NCI-H446 treated with DMSO at 0.1 percent for 48 hours (cell line): ENCODE measurements around the gene DYNC2H1.
"Not testable (repeated sequence)": the region's sequence is repeated elsewhere in the genome, so short reads cannot be mapped to it uniquely, and the experiment has no call there.

Experiments used
- DNase-seq: peaks from one replicate; lab custom pipeline; 2025; lab: John Stamatoyannopoulos, UW

Gene DYNC2H1

DNA sequence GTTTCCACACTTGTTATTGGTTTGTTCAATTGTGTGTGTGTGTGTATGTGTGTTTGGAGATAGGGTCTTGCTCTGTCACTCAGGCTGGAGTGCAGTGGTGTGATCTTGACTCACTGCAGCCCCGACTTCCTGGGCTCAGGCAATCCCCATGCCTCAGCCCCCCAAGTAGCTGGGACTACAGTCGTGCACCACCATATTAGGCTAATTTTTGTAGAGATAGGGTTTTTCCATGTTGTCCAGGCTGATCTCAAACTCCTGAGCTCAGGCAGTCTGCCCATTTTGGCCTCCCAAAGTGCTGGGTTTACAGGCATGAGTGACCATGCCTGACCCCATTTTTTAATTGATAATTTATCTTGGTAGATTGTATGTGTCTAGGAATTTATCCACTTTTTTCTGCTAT is 263.7 kb downstream of the DYNC2H1 start:
- no peak for DNase-seq

DNA sequence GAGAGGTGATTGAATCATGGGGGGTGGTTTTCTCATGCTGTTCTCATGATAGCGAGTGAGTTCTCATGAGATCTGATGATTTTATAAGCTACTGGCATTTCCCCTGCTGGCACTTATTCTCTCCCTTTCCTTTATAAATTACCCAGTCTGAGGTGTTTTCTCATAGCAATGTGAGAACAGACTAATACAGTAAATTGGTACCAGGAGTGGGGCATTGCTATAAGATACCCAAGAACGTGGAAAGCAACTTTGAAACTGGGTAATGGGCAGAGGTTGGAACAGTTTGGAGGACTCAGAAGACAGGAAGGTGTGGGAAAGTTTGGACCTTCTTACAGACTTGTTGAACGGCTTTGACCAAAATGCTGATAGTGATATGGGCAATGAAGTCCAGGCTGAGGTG is 265.0 kb downstream of the DYNC2H1 start:
- not testable (repeated sequence) for DNase-seq

DNA sequence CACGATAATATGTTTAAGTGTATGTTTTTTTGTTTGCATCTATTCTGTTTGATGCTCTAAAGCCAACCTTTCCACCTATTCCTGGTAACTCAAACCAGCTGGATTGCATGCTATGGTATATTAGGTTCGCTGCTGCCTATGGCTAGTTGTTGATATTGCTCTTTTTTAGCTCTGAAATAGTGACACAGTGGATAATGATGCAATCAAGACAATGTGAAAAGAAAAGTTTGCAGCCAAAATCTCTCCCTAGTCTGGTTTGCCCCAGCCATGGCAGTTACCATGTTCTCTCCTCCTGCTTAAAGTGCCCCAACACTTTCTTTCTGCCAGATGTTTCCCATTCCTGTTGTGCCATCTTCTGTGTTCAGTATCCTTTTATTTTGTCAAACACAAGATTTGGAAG is 269.7 kb downstream of the DYNC2H1 start:
- no peak for DNase-seq

DNA sequence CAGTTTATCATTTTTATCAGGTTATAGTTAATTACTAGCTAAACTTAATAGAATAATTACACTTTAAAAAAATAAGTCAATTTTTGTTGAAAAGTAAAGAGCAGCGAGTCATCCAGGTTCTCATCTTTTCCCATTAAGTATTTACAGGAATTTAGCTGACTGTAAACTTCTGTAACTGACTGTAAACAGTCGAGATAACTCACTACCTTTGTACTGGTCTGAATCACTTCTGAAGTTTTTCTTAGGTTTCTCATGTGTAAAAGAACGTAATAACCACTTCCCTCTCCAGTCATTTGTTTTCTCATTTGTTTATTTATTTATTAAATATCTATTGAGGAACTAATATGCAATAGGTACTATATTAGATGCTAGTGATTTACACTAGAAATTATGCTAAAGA is 270.8 kb downstream of the DYNC2H1 start:
- no peak for DNase-seq

DNA sequence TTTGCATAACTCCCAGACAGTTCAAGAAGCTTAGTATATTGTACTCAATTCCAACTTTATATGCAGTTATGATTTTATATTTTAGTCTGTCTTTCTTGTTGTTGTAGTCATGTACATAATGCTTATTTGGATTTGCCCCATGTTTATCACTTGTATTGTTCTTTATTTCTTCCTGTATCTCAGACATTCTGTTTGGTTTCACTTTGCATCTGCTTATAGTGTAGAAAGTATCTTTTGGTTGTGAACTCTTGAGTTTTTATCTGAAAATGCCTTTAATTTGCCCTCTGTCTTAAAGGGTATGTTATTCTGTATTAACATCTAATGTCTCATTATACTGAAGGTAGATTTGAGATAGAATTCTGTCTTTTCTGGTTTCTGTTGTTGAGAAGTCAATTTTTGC is 275.4 kb downstream of the DYNC2H1 start:
- no peak for DNase-seq

DNA sequence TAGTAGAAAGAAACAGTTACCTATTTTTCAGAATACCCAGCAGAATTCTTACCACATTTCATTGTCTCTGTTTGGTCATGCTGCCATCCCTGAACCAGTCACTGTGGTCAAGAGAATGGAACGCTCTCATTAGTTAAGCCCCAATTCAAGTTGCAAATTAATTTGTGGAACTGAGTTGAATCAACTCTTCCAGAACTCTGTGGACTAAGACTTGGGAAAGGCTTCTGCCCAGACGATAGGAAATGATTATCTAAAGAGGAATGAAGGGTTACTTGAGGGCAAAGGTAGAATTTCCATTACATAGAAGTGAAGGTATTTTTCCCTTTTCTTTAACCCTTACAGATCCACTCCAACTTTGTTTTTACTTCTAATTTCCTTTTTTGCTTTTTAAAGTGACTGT is 286.4 kb downstream of the DYNC2H1 start:
- no peak for DNase-seq

DNA sequence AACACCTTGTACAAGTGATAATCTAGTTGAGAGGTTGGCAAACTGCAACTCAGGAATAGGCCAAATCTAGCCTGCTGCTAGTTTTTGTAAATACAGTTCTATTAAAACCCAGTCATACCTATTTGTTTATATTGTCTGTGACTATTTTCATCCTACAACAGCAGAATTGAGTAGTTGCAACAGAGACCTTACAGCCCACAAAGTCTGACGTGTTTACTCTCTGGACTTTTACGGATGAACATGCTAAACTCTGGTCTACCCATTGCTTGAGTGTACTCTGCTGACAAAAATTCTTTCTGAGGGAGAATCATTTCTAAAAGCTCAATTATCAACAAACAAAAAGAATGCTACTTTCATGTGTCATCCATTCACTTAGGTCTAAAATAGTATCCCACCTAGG is 287.0 kb downstream of the DYNC2H1 start:
- no peak for DNase-seq

DNA sequence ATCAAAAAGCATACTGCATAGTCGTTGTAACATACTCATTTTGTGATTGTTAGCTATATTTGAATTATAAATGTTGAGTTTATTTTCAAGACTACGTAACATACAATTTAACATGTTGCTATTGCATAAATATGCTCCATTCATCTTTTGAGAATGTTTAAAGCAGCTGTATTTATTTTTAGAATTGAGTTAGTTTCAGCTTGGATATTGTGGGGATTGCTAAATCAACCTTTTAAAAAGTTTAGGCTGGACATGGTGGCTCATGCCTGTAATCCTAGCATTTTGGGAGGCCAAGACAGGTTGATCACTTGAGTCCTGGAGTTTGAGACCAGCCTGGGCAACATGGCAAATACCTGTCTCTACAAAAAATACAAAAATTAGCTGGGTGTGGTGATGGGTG is 288.1 kb downstream of the DYNC2H1 start:
- no peak for DNase-seq

DNA sequence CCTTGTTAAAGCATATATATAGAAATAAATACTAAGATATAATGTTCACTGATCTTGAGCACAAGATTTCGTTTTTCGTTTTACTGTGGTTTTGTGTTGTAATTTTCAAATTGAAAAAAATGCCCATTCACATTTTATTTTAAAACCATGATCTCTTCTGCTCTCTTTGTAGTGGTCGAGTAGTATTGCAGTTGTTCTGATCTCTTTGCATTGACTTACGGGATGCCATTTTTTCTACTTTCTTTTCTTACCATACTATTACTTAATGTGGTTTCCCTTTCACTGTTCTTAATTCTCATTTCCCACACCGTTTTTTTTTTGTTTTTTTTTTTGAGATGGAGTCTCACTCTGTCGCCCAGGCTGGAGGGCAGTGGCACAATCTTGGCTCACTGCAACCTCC is 289.6 kb downstream of the DYNC2H1 start:
- DNase-seq: no peak

DNA sequence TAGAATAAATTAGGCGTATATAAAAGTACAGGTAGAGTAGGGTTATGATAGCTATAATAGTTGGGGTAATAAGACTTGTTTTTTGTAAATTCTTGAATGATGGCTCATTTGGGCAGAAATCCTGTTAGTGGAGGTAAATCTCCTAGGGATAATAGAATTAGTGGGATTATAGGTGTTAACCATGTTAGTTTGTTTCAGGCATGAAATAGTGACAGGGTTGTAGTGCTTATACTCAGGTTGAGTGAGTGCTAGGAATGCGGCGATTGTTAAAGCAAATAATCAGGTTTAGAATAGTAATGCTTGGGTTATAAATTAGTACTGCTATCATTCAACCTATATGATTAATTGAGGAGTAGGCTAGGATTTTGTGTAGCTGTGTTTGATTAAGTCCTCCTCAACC is 297.1 kb downstream of the DYNC2H1 start:
- no peak for DNase-seq

DNA sequence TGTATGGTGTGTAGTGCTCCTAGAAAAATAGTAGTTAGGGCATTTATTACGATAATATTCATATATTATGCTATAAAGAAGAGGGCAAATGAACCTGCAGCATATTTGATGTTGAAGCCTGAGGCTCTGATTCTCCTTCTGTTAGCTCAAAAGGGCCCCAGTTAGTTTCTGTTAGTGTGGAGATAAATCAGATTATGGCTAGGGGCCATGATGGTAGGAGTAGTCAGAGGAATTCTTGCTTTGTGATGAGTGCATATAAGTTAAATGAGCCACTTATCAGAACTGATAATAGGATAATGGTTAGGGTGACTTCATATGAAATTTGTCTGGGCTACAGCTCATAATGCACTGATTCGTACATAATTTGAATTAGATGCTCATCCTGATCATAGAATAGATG is 298.4 kb downstream of the DYNC2H1 start:
- no peak for DNase-seq

DNA sequence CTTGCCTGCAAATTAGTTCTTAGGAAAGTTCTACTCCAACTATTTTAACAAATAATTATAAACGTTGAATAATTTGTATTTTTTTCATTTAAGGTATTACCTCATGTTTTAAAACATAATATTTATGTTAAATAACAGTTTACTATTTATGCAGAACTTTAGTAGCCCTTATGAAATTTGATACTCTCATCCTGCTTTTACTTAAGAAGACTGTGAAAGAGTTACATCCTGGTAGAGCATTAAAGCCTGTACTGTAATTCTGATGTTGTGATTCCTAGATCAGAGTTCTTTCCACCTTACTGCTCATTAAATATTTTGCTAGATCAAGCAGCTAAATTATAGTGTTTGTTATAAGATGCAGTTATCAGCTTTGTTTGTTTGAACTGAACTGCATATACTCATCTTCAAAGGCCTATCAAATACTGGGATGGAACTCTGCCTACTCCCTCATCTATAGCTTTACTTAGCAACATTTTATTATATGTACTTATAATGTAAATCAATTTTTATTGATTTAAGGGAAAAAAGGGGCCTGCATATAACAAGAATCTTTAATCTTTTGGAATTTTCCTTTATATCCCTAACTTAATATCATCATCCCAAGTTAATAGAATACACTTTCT is 304.2 kb downstream of the DYNC2H1 start:
- no peak for DNase-seq

DNA sequence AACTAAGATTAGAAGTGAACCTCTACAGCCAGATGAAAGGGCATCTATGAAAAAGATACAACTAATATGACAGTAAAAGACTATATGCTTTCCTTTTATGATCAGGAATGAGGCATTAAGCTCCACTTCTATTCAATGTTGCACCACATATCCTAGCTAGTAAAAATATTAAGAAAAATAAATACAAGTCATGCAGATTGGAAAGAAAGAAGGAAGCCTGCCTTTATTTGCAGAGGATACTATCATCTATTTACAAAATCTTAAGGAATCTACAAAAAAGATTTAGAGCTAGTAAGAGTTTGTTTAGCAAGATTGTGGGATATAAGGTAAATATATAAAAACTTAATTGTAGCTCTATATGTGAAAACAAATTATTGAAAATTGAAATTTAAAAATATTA is 308.8 kb downstream of the DYNC2H1 start:
- no peak for DNase-seq

DNA sequence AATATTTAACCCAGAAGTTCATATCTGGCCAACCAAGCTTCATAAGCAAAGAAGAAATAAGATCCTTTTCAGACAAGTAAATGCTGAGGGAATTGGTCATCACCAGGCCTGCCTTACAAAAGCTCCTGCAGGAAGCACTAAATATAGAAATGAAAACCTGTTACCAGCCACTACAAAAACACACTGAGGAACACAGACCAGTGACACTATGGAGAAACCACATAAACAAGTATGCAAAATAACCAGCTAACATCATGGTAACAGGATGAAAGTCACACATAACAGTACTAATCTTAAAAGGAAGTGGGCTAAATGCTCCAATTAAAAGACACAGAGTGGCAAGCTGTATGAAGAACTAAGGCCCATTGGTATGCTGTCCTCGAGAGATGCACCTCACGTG is 311.4 kb downstream of the DYNC2H1 start:
- no peak for DNase-seq

DNA sequence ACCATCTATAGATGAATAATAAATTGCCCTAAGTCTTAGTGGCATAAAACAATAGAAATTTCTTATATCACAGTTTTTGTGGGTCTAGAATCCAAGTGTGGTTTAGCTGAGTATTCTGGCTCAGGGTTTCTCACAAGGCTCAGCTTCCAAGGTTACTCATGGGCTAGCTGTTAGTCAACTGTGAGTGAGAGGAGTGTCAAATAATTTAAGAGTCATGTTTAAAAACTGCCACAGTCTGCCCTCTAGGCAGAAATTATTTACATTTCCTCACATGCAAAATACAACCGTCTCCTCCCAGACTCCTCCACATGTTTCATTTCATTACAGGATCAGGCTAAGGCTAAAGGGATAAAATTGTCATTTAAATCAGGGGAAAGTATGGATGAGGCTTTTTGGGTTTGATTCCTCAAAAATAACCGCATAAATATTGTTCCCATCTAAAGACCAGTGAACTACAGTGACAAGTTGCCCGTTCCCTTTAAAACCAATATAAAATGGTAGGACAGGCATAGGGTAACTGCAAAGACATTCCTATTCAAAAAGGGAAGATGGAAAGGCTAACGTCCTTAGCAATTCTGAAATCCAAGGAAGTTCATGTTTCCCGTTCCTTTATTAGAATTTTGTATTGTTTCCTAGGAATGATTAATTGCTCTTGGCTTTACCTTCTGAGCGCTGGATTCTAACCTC is 324.3 kb downstream of the DYNC2H1 start:
- DNase-seq: no peak

DNA sequence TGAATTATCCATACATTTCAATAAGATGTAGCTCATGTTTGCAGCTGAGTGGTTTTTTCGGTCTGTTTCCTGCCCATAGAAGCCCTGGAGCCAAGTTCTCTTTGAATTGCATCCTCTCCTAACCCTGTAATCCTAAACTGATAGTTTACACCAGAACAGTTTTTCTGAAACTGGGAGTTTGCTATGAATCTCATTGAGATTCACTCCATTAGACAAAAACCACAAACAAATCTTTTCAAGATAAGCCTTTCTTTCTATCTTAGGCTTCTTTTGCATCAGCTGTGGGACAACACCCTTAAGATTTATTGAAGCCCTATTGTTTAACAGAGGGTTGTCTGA is 324.8 kb downstream of the DYNC2H1 start:
- no peak for DNase-seq

DNA sequence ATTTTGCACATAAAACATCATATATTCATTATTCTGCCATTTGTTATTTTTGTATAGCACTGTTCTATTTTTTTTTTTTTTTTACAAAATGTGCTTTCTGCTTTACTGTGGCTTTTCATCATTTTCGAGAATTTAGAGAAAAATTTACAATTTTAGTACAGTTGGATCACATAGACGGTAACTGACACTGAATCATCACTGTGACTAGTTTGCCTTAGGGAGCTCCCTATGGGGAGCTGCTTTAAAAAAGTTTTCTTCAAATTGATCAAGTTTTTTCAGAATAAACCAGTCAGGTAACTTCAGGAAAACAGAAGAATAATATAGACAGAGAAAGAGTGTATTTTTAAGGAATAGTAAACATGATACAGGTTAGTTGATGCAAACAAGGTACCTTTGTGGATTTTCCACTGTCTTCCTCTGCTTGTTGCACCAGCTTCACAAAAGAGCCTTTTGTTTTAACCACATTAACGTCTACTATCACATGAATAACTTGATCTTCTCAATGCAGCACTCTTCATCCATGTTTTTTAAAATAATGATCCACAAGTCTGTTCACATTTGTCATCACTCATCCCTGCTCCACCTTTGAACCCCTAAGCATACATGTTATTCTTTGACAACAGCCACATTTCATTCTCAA is 327.0 kb downstream of the DYNC2H1 start:
- DNase-seq: no peak

DNA sequence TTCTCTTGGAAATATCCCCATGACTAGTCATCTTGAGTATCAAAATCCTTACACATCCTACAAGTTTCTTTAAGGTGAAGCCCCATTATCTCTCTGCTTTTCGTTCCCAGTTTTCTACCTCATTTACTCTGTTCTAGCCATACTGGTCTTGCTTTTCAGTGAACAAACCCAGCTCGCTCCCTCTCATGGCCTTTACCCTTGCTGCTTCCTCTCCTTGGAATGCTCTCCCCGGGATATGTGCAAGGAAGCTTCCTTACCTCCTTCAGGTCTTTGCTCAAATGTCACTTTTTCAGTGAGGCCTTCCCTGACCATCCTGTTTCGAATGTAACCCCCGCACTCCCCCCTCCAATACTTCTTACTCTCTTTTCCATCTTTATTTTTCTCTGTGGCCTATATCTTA is 331.8 kb downstream of the DYNC2H1 start:
- DNase-seq: no peak

DNA sequence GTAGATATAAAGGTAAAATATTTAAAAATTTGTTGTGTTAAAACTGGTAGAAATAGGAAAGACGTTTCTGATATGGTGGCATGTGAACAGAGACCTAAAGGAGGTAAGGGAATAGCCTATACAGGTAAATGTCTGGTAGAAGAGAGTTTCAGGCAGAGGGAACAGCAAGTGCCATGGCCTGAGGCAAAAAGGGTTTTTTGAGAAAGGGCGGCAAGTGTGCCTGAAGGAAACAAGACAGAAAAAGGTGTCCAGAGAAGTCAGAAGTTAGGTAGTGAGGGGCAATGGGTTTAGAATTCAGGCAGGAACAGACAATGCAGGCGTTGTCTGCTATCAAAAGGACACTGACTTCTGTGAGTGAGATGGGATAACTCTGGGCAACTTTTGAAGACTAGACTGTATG is 339.7 kb downstream of the DYNC2H1 start:
- DNase-seq: no peak

DNA sequence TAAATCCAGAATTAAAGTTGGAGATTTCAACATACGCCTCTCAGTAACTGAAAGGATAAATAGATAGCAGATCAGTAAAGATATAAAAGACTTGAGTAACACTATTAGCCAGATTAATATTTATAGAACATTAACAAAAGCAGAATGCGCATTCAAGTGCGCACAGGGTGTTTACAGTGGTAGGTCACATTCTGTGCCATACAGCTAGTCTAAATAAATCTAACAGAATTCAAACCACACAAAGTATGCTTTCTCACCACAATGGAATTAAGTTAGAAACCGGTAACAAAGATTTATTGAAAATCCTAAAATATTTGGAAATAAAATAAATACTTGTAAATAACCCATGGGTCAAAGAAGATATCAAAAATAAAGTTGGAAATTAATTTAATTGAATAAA is 341.0 kb downstream of the DYNC2H1 start:
- no peak for DNase-seq

DNA sequence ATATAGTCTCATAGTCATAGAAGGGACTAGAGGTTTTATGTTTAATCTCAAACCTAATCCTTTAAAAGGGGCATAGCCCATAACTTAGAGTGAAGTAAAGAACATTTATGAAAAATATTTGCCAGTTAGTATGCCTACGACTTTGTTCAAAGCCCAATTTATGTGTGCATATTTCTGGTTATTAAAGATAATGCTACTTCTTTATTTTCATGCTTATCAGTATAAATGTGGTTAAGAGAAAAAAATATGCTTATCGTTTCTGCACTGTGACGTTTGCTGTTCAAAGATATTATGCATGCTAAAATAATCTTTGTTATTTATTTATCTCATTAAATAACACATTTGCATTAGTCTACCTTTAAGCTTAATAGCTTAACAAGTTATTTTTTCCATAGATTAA is 343.9 kb downstream of the DYNC2H1 start:
- no peak for DNase-seq

DNA sequence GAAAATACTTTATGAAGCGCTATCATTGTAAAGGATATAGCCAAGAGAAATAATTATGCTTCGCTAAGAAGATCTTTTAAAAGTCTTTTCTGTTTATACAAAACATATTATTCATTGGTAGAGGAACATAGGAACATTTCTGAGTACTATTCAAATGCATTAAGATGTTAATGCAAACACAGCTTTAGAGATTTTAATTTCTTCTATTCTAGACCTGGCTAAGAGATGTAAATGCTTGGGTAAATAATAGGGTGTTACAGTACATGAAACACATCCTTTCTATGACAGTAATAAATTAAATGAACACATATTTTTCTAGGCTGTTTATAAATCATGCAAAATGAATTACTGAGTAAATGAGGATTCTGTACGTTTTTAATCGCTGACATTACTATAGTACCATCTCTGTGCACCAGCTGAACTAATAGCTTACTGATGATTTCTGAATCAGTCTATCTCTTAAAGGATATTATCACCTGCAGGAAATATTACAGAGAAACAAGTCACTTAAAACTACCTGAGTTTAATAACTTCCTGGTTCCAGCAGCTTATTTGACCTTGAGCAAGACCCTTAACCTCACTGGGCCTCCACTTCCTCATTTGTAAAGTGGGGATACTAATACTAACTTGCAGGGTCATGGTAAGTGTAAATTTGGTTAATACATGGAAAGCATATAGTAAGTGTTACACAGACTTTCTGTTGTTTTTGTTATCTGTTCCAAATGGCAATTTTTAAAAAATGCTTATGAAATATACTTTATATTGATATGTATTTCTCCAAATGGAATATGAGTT is 344.9 kb downstream of the DYNC2H1 start:
- no peak for DNase-seq

DNA sequence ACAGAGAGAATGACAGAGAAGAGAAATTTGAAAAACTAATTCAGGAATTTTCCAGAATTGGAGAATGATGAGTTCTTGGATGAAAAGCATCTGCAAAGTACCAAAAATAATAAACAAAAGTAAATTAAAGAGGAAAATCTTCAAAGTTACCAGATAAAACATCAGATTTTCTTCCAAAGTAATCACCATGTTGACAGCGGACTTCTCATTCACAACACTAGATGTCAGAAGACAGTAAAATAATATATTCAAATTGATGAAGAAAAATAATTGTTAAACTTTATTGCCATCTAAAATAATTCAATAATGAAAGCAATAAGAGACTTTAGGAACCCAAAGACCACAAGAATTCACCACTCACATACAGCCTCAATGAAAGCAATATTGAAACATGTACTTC is 355.2 kb downstream of the DYNC2H1 start:
- no peak for DNase-seq
